NB4 (cell line): ENCODE measurements around the gene PLCE1.

Experiments
- DNase-seq: peaks from one replicate; pipeline ENCODE4 v3.0.0; 2010; ENCODE audit warnings: low read depth
- H3K4me3 ChIP-seq: one replicate; pipeline ENCODE4 v1.5.1; 2011; ENCODE audit warnings: mild to moderate bottlenecking, low read depth, low read length, moderate library complexity
- MYC ChIP-seq: IDR thresholded peaks from 2 replicates; pipeline ENCODE4 v1.6.1; 2011; ENCODE audit warnings: low read depth, low read length
- POLR2A ChIP-seq: IDR thresholded peaks from 2 replicates; pipeline ENCODE4 v1.6.1; 2011; ENCODE audit warnings: mild to moderate bottlenecking; ENCODE audit not compliant: insufficient read length; ENCODE audit errors: extremely low read depth
- TF ChIP-seq, protein P1 (sequence below): IDR thresholded peaks from 2 replicates; pipeline ENCODE4 v1.6.1; 2011; ENCODE audit warnings: low read depth, low read length
- TF ChIP-seq, protein P2 (sequence below): IDR thresholded peaks from one replicate; pipeline ENCODE4 v1.5.1; 2012; ENCODE audit warnings: low read depth, low read length

Gene PLCE1

DNA sequence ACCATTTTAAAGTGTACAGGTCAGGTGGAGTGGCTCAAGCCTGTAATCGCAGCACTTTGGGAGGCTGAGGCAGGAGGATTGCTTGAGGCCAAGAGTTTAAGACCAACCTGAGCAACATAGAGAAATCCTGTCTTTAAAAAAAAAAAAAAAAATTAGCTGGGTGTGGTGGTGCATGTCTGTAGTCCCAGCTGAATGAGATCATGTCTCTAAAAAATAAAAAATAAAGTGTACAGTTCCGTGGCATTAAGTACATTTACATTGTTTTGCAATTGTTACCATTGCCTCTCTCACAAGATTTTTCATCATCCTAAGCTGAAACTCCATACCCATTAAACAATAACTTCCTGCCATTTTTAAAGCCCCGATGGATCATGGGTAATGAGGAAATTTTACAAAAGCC, 20.6 kb downstream of the PLCE1 start:
- TF ChIP-seq, protein P1, sequence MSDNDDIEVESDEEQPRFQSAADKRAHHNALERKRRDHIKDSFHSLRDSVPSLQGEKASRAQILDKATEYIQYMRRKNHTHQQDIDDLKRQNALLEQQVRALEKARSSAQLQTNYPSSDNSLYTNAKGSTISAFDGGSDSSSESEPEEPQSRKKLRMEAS: no peak
- no peak for TF ChIP-seq POLR2A
- TF ChIP-seq, protein P2, sequence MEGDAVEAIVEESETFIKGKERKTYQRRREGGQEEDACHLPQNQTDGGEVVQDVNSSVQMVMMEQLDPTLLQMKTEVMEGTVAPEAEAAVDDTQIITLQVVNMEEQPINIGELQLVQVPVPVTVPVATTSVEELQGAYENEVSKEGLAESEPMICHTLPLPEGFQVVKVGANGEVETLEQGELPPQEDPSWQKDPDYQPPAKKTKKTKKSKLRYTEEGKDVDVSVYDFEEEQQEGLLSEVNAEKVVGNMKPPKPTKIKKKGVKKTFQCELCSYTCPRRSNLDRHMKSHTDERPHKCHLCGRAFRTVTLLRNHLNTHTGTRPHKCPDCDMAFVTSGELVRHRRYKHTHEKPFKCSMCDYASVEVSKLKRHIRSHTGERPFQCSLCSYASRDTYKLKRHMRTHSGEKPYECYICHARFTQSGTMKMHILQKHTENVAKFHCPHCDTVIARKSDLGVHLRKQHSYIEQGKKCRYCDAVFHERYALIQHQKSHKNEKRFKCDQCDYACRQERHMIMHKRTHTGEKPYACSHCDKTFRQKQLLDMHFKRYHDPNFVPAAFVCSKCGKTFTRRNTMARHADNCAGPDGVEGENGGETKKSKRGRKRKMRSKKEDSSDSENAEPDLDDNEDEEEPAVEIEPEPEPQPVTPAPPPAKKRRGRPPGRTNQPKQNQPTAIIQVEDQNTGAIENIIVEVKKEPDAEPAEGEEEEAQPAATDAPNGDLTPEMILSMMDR: no peak
- TF ChIP-seq MYC: no peak
- DNase-seq: no peak
- H3K4me3 ChIP-seq: no peak overlapping the region

DNA sequence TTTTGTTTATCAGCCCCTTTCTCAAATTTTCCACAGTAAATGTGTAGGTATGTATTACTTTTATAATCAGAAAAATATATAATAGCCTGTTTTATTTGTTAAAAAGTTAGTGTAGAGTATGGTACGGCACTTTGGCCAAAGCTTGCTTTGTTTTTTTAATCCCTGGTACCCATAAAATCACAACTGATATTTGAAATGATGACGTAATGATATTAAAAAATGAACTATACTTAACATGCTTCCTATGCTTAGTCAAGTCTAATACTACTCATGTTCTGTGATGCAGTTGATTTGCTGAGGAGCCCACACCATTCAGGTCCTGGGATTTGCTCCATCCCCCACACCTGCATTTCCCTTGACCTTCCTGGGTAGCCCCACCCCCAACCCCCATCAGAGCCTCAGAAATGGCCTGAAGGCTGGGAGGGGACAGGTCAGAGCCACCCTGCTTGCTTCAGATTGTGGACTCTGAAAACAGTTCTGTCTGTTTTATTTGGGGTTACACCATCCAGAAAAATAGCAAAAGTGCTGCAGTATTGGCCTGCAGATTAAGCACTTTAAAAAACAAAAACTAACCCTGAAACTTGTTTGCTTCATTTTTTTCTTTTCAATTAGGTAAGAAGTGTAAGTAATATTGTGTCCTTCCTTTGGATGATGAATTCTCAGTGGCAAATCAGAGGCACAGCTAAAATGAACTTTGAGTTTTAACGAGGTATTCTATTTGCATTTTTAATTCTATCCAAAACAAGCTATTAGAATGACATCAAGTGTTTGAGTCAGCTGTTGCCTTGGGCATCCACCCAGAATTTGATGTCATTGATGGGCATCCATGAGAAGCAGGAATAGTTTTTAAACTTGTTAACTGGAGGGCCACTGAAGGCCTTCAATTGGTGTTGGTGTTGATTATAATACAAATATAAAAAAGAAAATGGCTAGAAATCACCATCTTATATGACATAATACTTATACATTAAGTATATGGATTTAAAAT, 23.3 kb downstream of the PLCE1 start:
- TF ChIP-seq POLR2A (no peak), MYC (no peak)
- TF ChIP-seq, protein P2: no peak
- TF ChIP-seq, protein P1: no peak
- no peak overlapping the region for H3K4me3 ChIP-seq
- no peak for DNase-seq

DNA sequence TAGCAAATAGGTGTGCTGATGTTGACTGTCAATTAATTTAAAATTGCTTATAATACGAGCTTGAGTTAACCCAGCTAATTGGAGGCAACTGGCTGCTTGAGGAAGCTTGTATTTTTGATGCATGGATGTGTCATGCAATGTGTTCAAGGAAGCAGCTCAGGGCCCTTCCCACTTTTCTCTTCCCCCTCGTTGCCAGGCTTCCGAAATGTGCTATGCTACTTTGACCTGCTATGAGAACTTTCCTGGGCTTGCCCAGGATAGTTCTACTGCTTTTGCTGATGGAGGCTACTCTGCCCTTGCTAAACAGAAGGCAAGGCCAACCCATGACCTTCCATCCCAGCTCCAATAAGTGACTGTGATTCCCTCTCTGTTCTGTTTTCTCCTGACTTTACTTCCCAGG, 24.4 kb downstream of the PLCE1 start:
- TF ChIP-seq, protein P2: no peak
- TF ChIP-seq POLR2A (no peak), MYC (no peak)
- TF ChIP-seq, protein P1: no peak
- H3K4me3 ChIP-seq: no peak overlapping the region
- DNase-seq: no peak

DNA sequence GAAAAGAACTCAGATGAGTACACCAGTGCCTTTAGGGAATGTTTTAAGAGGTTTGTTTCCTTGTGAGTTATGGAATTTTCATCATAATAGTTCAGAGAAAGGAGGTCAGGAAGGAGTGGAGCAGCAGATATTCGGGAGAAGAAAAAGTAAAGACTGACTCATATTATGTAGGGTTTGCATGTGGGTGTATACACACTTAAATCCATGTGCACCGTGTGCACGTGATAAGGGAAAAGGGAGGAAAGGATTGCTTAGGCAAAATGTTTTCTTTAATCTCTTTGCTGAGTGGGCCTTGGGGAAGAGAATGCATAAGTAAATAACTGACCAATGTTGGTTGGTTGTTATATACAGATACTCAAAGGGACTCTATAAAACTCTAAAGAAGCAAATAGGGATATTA, 30.2 kb downstream of the PLCE1 start:
- H3K4me3 ChIP-seq: no peak overlapping the region
- TF ChIP-seq, protein P2: no peak
- no peak for DNase-seq

DNA sequence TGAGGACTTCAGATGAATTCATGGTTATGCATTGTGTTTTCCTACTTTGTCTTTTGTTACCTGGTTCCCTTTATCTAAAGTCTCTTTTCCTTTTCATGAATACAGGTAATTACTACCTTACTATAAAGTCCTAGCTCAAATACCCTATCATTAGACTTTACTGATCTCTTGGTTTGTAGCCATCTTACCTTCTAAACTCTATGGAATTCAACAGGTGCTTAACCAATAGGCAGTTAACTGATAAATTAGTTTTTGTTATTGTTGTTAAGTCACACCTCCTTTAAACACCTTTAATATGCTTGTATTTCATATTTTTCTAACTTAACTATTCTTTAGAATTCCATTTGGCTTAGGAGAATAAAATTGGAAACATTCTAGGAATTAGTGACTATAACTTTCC, 30.7 kb downstream of the PLCE1 start:
- DNase-seq: no peak

More for the DNA sequence above, 30.7 kb downstream of the PLCE1 start:
- H3K4me3 ChIP-seq: no peak overlapping the region
- no peak for TF ChIP-seq MYC
- TF ChIP-seq, protein P2: no peak
- TF ChIP-seq, protein P1: no peak
- TF ChIP-seq POLR2A: no peak
